NB4 (cell line): ENCODE data around the gene TMPRSS11E.

Source experiments
- POLR2A ChIP-seq: IDR thresholded peaks from 2 replicates; pipeline ENCODE4 v1.6.1; 2011; ENCODE audit warnings: mild to moderate bottlenecking; ENCODE audit not compliant: insufficient read length; ENCODE audit errors: extremely low read depth
- TF ChIP-seq, protein P1 (sequence below): IDR thresholded peaks from one replicate; pipeline ENCODE4 v1.5.1; 2012; ENCODE audit warnings: low read depth, low read length

DNA sequence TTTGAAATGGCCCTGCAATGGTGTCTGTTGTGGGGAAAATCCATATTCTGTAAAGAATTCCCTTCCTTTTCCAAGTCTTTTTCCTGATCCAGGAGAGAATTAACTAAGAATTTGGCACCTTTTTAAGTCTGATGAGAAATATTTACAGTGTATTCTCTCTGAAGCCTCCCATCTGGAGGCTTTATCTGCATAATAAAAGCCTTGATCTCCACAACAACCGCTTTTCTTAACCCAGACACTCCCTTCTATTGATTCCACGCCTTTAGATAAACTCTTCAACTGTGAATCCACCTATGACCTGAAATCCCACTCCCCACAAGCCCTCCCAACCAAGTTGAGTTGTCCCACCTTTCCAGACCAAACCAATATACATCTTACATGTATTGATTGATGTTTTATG is 43.1 kb upstream of the TMPRSS11E start:
- TF ChIP-seq POLR2A: no peak
- TF ChIP-seq, protein P1, sequence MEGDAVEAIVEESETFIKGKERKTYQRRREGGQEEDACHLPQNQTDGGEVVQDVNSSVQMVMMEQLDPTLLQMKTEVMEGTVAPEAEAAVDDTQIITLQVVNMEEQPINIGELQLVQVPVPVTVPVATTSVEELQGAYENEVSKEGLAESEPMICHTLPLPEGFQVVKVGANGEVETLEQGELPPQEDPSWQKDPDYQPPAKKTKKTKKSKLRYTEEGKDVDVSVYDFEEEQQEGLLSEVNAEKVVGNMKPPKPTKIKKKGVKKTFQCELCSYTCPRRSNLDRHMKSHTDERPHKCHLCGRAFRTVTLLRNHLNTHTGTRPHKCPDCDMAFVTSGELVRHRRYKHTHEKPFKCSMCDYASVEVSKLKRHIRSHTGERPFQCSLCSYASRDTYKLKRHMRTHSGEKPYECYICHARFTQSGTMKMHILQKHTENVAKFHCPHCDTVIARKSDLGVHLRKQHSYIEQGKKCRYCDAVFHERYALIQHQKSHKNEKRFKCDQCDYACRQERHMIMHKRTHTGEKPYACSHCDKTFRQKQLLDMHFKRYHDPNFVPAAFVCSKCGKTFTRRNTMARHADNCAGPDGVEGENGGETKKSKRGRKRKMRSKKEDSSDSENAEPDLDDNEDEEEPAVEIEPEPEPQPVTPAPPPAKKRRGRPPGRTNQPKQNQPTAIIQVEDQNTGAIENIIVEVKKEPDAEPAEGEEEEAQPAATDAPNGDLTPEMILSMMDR: no peak
